ENCODE data around the gene KHNYN. TPM values are rescaled to one million over a fixed set of nuclear protein-coding genes. Genes with fewer than 3 reads are reported as not detected.

KHNYN gene
- total RNA-seq, 1 experiment from 2014 or later: 33.2 TPM

- H3K4me1 Mint-ChIP-seq: peaks cover 25% of the 10 kb centered on the region
- no peaks in the 10 kb centered on the region for H3K36me3 Mint-ChIP-seq
- H3K27ac Mint-ChIP-seq: no peak overlapping the region
- CTCF ChIA-PET: interaction anchor here (0.7 to 1.8 kb wide), 2 partner anchors 21 to 41 kb away, joined by 4 read pairs; no protein-coding TSS in a partner anchor
- no peak overlapping the region for H3K4me3 Mint-ChIP-seq
- POLR2A ChIA-PET: no interaction called here
- ATAC-seq (no peak), DNase-seq (ENCODE audit: low spot score) (no peak)
- H3K9me3 Mint-ChIP-seq: no peaks in the 10 kb centered on the region
- H3K27me3 Mint-ChIP-seq (ENCODE audit: low read depth): no peaks in the 10 kb centered on the region; the same call in 1 of the 2 replicates
- TF ChIP-seq ELF4 (CRISPR knock-in tag; IDR thresholded peaks at IDR 0.05; ENCODE audit: low read depth) (no peak), ZNF138 (CRISPR knock-in tag; conservative IDR thresholded peaks at IDR 0.05) (no peak), OVOL2 (CRISPR knock-in tag; IDR thresholded peaks at IDR 0.05; ENCODE audit: borderline replicate concordance) (no peak), ERG (CRISPR knock-in tag; IDR thresholded peaks at IDR 0.05) (no peak), RORB (CRISPR knock-in tag; IDR thresholded peaks at IDR 0.05) (no peak), AR (CRISPR knock-in tag; IDR thresholded peaks at IDR 0.05) (no peak), FOXP4 (CRISPR knock-in tag; IDR thresholded peaks at IDR 0.05) (no peak), ZMAT4 (CRISPR knock-in tag; IDR thresholded peaks at IDR 0.05) (no peak), STAT6 (CRISPR knock-in tag; conservative IDR thresholded peaks at IDR 0.05; ENCODE audit: low read depth) (no peak), CTCF (IDR thresholded peaks at IDR 0.05) (no peak)
Observed at GRCh38 chr14:24390701-24391468, 38.9 kb upstream of the KHNYN start.

- H3K9me3 Mint-ChIP-seq: no peaks in the 10 kb centered on the region
- peaks cover 7% of the 10 kb centered on the region for H3K27me3 Mint-ChIP-seq (ENCODE audit: low read depth)
- DNase-seq (ENCODE audit: low spot score) (no peak), ATAC-seq (peak; percentile 71)
- peaks cover 37% of the 10 kb centered on the region for H3K4me1 Mint-ChIP-seq
- ChIA-PET POLR2A (no interaction called here), CTCF (interaction anchor here (1.0 to 1.8 kb wide), 2 partner anchors 39 to 59 kb away, joined by 3 to 4 read pairs; no protein-coding TSS in a partner anchor)
- no peak overlapping the region for H3K4me3 Mint-ChIP-seq
- no peaks in the 10 kb centered on the region for H3K36me3 Mint-ChIP-seq
- TF ChIP-seq SMAD4 (CRISPR knock-in tag; IDR thresholded peaks at IDR 0.05): no peak
- TF ChIP-seq CREB1 (CRISPR knock-in tag; IDR thresholded peaks at IDR 0.05): no peak
- no peak for TF ChIP-seq ZNF671 (CRISPR knock-in tag; IDR thresholded peaks at IDR 0.05)
- TF ChIP-seq ZMAT4 (CRISPR knock-in tag; IDR thresholded peaks at IDR 0.05): no peak
- TF ChIP-seq NR3C1 (CRISPR knock-in tag; conservative IDR thresholded peaks at IDR 0.05; ENCODE audit: low read depth): no peak
- TF ChIP-seq STAT6 (CRISPR knock-in tag; conservative IDR thresholded peaks at IDR 0.05; ENCODE audit: low read depth): no peak
- no peak overlapping the region for H3K27ac Mint-ChIP-seq
Observed at GRCh38 chr14:24392325-24393091, 37.2 kb upstream of the KHNYN start.

Data from WTC11 (cell line).